Measurements from ENCODE around the gene MYL10. TPM values are rescaled to one million over a fixed set of nuclear protein-coding genes. Genes with fewer than 3 reads are reported as not detected.

Gene MYL10
- total and polyA plus RNA-seq, 2 experiments from 2014 or later: 1.3 TPM; not detected in 1

DNA sequence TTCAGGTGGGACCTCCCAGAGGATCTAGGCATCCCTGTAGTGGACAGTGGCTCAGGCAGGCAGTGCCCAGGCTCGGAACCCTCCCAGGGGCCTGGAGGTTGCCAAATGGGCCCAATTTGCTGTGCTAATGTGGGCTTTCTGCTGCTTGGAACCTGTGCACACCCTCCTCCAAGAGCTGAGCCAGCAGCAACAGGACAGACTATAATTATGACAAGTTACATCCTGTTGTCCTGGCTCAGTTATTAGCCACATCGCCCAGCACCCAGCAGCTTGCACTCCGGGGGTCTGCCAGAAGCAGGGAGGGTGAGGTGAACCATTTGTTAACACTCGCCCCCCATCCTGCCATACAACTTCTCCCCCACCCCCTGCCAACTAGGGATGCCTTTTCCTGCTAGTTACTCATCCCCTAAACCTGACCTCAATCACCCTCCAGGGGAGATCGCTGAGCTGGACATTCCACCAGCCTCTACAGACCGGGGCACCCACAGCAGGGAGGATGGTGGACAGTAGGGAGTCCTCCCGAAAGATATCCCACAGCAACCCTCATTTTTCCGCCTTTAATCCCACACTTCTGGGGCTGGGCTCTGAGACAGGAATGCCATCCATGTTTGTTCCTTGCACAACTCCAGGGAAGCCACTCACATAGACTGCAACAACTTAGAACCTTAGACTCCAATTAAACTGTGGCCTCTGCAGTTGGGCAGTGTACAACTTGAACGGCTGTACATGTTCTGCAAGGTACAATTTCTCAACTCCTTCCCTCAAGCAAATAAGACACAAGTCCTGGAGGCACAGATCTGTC is 7.9 kb upstream of the MYL10 start:
- ATAC-seq (no peak), DNase-seq (ENCODE audit: low spot score) (no peak)
- Mint-ChIP-seq H3K4me3 (no peak overlapping the region), H3K27me3 (ENCODE audit: insufficient read depth, low read depth, poor library complexity) (peaks cover 6% of the 10 kb centered on the region), H3K27ac (no peak overlapping the region), H3K9me3 (peaks cover 12% of the 10 kb centered on the region), H3K36me3 (ENCODE audit: low read depth) (no peaks in the 10 kb centered on the region), H3K4me1 (no peaks in the 10 kb centered on the region; the same call in 2 of the 3 replicates)
- no peak overlapping the region for H3K4me2 ChIP-seq
- no peaks in the 10 kb centered on the region for H3K79me2 ChIP-seq (replicated peaks; ENCODE audit: insufficient read depth)
- H3F3A ChIP-seq (replicated peaks; ENCODE audit: low read depth): no peaks in the 10 kb centered on the region
- H3K27ac ChIP-seq (ENCODE audit: low read depth): no peak overlapping the region
- no peaks in the 10 kb centered on the region for H3K9me2 ChIP-seq (ENCODE audit: insufficient read depth)
- no peaks in the 10 kb centered on the region for H4K20me1 ChIP-seq (replicated peaks; ENCODE audit: insufficient read depth)
- H2AFZ ChIP-seq: no peak overlapping the region
- no peaks in the 10 kb centered on the region for H3K27me3 ChIP-seq (ENCODE audit: insufficient read depth)
- TF ChIP-seq, protein P1, sequence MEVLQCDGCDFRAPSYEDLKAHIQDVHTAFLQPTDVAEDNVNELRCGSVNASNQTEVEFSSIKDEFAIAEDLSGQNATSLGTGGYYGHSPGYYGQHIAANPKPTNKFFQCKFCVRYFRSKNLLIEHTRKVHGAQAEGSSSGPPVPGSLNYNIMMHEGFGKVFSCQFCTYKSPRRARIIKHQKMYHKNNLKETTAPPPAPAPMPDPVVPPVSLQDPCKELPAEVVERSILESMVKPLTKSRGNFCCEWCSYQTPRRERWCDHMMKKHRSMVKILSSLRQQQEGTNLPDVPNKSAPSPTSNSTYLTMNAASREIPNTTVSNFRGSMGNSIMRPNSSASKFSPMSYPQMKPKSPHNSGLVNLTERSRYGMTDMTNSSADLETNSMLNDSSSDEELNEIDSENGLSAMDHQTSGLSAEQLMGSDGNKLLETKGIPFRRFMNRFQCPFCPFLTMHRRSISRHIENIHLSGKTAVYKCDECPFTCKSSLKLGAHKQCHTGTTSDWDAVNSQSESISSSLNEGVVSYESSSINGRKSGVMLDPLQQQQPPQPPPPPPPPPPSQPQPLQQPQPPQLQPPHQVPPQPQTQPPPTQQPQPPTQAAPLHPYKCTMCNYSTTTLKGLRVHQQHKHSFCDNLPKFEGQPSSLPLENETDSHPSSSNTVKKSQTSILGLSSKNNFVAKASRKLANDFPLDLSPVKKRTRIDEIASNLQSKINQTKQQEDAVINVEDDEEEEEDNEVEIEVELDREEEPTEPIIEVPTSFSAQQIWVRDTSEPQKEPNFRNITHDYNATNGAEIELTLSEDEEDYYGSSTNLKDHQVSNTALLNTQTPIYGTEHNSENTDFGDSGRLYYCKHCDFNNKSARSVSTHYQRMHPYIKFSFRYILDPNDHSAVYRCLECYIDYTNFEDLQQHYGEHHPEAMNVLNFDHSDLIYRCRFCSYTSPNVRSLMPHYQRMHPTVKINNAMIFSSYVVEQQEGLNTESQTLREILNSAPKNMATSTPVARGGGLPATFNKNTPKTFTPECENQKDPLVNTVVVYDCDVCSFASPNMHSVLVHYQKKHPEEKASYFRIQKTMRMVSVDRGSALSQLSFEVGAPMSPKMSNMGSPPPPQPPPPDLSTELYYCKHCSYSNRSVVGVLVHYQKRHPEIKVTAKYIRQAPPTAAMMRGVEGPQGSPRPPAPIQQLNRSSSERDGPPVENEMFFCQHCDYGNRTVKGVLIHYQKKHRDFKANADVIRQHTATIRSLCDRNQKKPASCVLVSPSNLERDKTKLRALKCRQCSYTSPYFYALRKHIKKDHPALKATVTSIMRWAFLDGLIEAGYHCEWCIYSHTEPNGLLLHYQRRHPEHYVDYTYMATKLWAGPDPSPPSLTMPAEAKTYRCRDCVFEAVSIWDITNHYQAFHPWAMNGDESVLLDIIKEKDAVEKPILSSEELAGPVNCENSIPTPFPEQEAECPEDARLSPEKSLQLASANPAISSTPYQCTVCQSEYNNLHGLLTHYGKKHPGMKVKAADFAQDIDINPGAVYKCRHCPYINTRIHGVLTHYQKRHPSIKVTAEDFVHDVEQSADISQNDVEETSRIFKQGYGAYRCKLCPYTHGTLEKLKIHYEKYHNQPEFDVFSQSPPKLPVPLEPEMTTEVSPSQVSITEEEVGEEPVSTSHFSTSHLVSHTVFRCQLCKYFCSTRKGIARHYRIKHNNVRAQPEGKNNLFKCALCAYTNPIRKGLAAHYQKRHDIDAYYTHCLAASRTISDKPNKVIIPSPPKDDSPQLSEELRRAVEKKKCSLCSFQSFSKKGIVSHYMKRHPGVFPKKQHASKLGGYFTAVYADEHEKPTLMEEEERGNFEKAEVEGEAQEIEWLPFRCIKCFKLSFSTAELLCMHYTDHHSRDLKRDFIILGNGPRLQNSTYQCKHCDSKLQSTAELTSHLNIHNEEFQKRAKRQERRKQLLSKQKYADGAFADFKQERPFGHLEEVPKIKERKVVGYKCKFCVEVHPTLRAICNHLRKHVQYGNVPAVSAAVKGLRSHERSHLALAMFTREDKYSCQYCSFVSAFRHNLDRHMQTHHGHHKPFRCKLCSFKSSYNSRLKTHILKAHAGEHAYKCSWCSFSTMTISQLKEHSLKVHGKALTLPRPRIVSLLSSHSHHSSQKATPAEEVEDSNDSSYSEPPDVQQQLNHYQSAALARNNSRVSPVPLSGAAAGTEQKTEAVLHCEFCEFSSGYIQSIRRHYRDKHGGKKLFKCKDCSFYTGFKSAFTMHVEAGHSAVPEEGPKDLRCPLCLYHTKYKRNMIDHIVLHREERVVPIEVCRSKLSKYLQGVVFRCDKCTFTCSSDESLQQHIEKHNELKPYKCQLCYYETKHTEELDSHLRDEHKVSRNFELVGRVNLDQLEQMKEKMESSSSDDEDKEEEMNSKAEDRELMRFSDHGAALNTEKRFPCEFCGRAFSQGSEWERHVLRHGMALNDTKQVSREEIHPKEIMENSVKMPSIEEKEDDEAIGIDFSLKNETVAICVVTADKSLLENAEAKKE (CRISPR knock-in tag; IDR thresholded peaks at IDR 0.05): no peak
- TF ChIP-seq EZH2phosphoT487 (IDR thresholded peaks at IDR 0.05; ENCODE audit: unreplicated experiment) (no peak), POLR2AphosphoS5 (IDR thresholded peaks at IDR 0.05; ENCODE audit: low read depth) (no peak), ZNF331 (CRISPR knock-in tag; IDR thresholded peaks at IDR 0.05; ENCODE audit: low read depth) (no peak), EZH2 (IDR thresholded peaks at IDR 0.05; ENCODE audit: low read depth, unreplicated experiment) (no peak), STAT1 (IDR thresholded peaks at IDR 0.05; ENCODE audit: unreplicated experiment) (no peak), ZNF114 (CRISPR knock-in tag; IDR thresholded peaks at IDR 0.05) (no peak), JUNB (IDR thresholded peaks at IDR 0.05; ENCODE audit: unreplicated experiment) (no peak)
- TF ChIP-seq, protein P2, sequence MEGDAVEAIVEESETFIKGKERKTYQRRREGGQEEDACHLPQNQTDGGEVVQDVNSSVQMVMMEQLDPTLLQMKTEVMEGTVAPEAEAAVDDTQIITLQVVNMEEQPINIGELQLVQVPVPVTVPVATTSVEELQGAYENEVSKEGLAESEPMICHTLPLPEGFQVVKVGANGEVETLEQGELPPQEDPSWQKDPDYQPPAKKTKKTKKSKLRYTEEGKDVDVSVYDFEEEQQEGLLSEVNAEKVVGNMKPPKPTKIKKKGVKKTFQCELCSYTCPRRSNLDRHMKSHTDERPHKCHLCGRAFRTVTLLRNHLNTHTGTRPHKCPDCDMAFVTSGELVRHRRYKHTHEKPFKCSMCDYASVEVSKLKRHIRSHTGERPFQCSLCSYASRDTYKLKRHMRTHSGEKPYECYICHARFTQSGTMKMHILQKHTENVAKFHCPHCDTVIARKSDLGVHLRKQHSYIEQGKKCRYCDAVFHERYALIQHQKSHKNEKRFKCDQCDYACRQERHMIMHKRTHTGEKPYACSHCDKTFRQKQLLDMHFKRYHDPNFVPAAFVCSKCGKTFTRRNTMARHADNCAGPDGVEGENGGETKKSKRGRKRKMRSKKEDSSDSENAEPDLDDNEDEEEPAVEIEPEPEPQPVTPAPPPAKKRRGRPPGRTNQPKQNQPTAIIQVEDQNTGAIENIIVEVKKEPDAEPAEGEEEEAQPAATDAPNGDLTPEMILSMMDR (conservative IDR thresholded peaks at IDR 0.05; ENCODE audit: low read depth in 2 of 2): no peak
- TF ChIP-seq, protein P3, sequence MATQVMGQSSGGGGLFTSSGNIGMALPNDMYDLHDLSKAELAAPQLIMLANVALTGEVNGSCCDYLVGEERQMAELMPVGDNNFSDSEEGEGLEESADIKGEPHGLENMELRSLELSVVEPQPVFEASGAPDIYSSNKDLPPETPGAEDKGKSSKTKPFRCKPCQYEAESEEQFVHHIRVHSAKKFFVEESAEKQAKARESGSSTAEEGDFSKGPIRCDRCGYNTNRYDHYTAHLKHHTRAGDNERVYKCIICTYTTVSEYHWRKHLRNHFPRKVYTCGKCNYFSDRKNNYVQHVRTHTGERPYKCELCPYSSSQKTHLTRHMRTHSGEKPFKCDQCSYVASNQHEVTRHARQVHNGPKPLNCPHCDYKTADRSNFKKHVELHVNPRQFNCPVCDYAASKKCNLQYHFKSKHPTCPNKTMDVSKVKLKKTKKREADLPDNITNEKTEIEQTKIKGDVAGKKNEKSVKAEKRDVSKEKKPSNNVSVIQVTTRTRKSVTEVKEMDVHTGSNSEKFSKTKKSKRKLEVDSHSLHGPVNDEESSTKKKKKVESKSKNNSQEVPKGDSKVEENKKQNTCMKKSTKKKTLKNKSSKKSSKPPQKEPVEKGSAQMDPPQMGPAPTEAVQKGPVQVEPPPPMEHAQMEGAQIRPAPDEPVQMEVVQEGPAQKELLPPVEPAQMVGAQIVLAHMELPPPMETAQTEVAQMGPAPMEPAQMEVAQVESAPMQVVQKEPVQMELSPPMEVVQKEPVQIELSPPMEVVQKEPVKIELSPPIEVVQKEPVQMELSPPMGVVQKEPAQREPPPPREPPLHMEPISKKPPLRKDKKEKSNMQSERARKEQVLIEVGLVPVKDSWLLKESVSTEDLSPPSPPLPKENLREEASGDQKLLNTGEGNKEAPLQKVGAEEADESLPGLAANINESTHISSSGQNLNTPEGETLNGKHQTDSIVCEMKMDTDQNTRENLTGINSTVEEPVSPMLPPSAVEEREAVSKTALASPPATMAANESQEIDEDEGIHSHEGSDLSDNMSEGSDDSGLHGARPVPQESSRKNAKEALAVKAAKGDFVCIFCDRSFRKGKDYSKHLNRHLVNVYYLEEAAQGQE (IDR thresholded peaks at IDR 0.05; ENCODE audit: unreplicated experiment): no peak
- TF ChIP-seq, protein P4, sequence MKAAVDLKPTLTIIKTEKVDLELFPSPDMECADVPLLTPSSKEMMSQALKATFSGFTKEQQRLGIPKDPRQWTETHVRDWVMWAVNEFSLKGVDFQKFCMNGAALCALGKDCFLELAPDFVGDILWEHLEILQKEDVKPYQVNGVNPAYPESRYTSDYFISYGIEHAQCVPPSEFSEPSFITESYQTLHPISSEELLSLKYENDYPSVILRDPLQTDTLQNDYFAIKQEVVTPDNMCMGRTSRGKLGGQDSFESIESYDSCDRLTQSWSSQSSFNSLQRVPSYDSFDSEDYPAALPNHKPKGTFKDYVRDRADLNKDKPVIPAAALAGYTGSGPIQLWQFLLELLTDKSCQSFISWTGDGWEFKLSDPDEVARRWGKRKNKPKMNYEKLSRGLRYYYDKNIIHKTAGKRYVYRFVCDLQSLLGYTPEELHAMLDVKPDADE (IDR thresholded peaks at IDR 0.05): no peak
- no peaks in the 10 kb centered on the region for H3K36me3 ChIP-seq (ENCODE audit: insufficient read depth)
- H3K4me1 ChIP-seq (ENCODE audit: insufficient read depth): no peaks in the 10 kb centered on the region
- H3K4me3 ChIP-seq: no peak overlapping the region

Data from GM23338 (cell line).